Liver (tissue), 3 donors: ENCODE data around the gene KIRREL1.

ENCODE experiments used
- CTCF ChIP-seq: fragments of 150-350 bp; IDR thresholded peaks from 2 replicates; pipeline ENCODE4 v1.5.1; 2017; ENCODE audit warnings: improper control_type of control experiment, low read depth, low read length; ENCODE audit not compliant: missing input control
- EGR1 ChIP-seq, 2 donors: IDR thresholded peaks; 2 replicates each; pipeline ENCODE4 v1.6.1; 2016 to 2018; ENCODE audit warnings: antibody characterized with exemption in 2 of 2, low read depth in 2 of 2
- FOXA1 ChIP-seq: IDR thresholded peaks from 2 replicates; pipeline ENCODE4 v1.6.1; 2016; ENCODE audit warnings: antibody characterized with exemption
- GABPA ChIP-seq, 2 donors: IDR thresholded peaks in 1 of 2; conservative IDR thresholded peaks in 1 of 2; 2 replicates each; pipeline ENCODE4 v1.6.1; 2016; ENCODE audit warnings: antibody characterized with exemption in 2 of 2, mild to moderate bottlenecking in 1 of 2, moderate library complexity in 1 of 2
- JUND ChIP-seq, 2 donors: IDR thresholded peaks; 2 replicates each; pipeline ENCODE4 v1.6.1; 2016; ENCODE audit warnings: antibody characterized with exemption in 2 of 2
- MAX ChIP-seq: IDR thresholded peaks from 2 replicates; pipeline ENCODE4 v1.6.1; 2016; ENCODE audit warnings: antibody characterized with exemption
- NR2F2 ChIP-seq: IDR thresholded peaks from 2 replicates; pipeline ENCODE4 v1.6.1; 2016; ENCODE audit warnings: antibody characterized with exemption
- RAD21 ChIP-seq, 2 donors: IDR thresholded peaks; 2 replicates each; pipeline ENCODE4 v1.6.1; 2016; ENCODE audit warnings: antibody characterized with exemption in 2 of 2, mild to moderate bottlenecking in 2 of 2
- REST ChIP-seq: IDR thresholded peaks from 2 replicates; pipeline ENCODE4 v1.6.1; 2016; ENCODE audit warnings: antibody characterized with exemption, mild to moderate bottlenecking
- RXRA ChIP-seq, 2 donors: IDR thresholded peaks; 2 replicates each; pipeline ENCODE4 v1.6.1; 2017 to 2018; ENCODE audit warnings: antibody characterized with exemption in 2 of 2, mild to moderate bottlenecking in 1 of 2
- SP1 ChIP-seq: IDR thresholded peaks from 2 replicates; pipeline ENCODE4 v1.6.1; 2018; ENCODE audit warnings: antibody characterized with exemption, mild to moderate bottlenecking
- TAF1 ChIP-seq: conservative IDR thresholded peaks from 2 replicates; pipeline ENCODE4 v1.6.1; 2016; ENCODE audit warnings: antibody characterized with exemption, mild to moderate bottlenecking
- YY1 ChIP-seq: IDR thresholded peaks from 2 replicates; pipeline ENCODE4 v1.6.1; 2016; ENCODE audit warnings: antibody characterized with exemption, mild to moderate bottlenecking
- donor health status: healthy.
- donor health status: healthy.

GRCh38 chr1:157996433-157996832 is 3.0 kb downstream of the KIRREL1 start:
- TF ChIP-seq CTCF (no peak), YY1 (no peak), EGR1 (IDR thresholded peaks at IDR 0.05; ENCODE audit: low read depth in 2 of 2) (no peak), RAD21 (IDR thresholded peaks at IDR 0.05) (no peak), JUND (IDR thresholded peaks at IDR 0.05) (no peak), TAF1 (no peak), REST (no peak), GABPA (IDR thresholded peaks at IDR 0.05 in 1 of 2, conservative IDR thresholded peaks at IDR 0.05 in 1 of 2) (no peak), FOXA1 (no peak), SP1 (no peak), RXRA (IDR thresholded peaks at IDR 0.05) (no peak), NR2F2 (no peak), MAX (no peak)
